ENCODE results near the gene GGCT. TPM values are rescaled to one million over a fixed set of nuclear protein-coding genes. Genes with fewer than 3 reads are reported as not detected.

The GGCT gene
- total and polyA plus RNA-seq, 2 donors (not counting 3 experiments of a cell fraction or from before 2014, with no cell fraction given), result 21.1 to 44.3 TPM

DNA sequence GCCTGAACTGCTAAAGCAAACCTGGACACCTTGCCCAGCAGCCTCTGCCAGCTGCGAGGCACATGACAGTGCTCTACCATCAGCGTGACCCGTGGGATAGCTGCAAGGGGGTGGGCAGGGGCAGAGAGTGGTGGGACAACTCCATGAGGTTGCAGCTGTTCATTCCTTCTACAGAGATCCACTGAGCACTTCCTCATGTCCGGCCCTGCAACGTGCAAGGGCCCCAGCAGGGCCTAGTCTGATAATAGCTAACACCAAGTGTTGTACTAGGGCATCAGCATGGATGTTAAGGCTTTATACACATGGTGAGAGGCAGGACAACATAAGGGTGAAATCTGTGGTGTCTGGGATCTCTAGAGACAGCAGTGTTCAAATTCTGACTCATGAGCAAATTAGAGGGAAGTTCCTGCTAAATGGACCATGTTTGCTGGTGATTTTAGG is 40.4 kb downstream of the GGCT start:
- Histone ChIP-seq H3K36me3 (ENCODE audit: control insufficient read depth in 2 of 2, extremely low read depth in 1 of 2, insufficient read depth in 2 of 2, low read length in 2 of 2) (peaks cover 0 to 7% of the 10 kb centered on the region in 2 experiments), H3K27ac (ENCODE audit: insufficient read depth, low read depth, low read length) (no peak overlapping the region), H3K79me2 (ENCODE audit: control insufficient read depth, insufficient read depth, low read length) (peaks cover 53% of the 10 kb centered on the region), H2AFZ (ENCODE audit: low read depth, low read length) (no peak overlapping the region), H3K4me2 (ENCODE audit: insufficient read depth, low read length) (no peak overlapping the region), H3K4me3 (replicated peaks in 1 of 3; ENCODE audit: insufficient read depth in 1 of 3, low read depth in 1 of 3, low read length in 3 of 3) (no peak overlapping the region), H3K9me3 (replicated peaks; ENCODE audit: control insufficient read depth, insufficient read depth, low read length) (no peaks in the 10 kb centered on the region), H3K27me3 (ENCODE audit: control insufficient read depth in 2 of 2, insufficient read depth in 2 of 2, low read length in 2 of 2) (no peaks in the 10 kb centered on the region), H4K20me1 (replicated peaks; ENCODE audit: control insufficient read depth, extremely low read depth, insufficient read depth, low read length) (no peaks in the 10 kb centered on the region), H3K9me1 (replicated peaks; ENCODE audit: control insufficient read depth, extremely low read depth, insufficient read depth, low read length) (no peaks in the 10 kb centered on the region), H3K9ac (replicated peaks; ENCODE audit: extremely low read depth, insufficient read depth, low read length) (no peak overlapping the region), H3K4me1 (ENCODE audit: control insufficient read depth, extremely low read depth, insufficient read depth, low read length) (peaks cover 26% of the 10 kb centered on the region)
- TF ChIP-seq POLR2AphosphoS5 (IDR thresholded peaks at IDR 0.05; ENCODE audit: insufficient read depth, low read depth, low read length), result no peak
- TF ChIP-seq JUN (IDR thresholded peaks at IDR 0.05; ENCODE audit: borderline replicate concordance, insufficient read depth, insufficient read length, low read depth), result no peak
- TF ChIP-seq MAX (IDR thresholded peaks at IDR 0.05; ENCODE audit: insufficient read depth, insufficient read length), result no peak
- no peak for TF ChIP-seq FOS (IDR thresholded peaks at IDR 0.05; ENCODE audit: borderline replicate concordance, insufficient read depth, low read length)
- no peak for TF ChIP-seq EZH2 (IDR thresholded peaks at IDR 0.05; ENCODE audit: borderline replicate concordance, low read depth, low read length, severe bottlenecking)
- TF ChIP-seq GATA2 (IDR thresholded peaks at IDR 0.05; ENCODE audit: insufficient read depth, insufficient read length, low read depth, low read length), result no peak
- TF ChIP-seq POLR2A (IDR thresholded peaks at IDR 0.05; ENCODE audit: low read depth, low read length), result no peak
- no peak for TF ChIP-seq MYC (IDR thresholded peaks at IDR 0.05; ENCODE audit: low read depth, low read length)
- no peak for TF ChIP-seq CTCF (IDR thresholded peaks at IDR 0.05; ENCODE audit: extremely low read depth in 1 of 2, insufficient read depth in 1 of 2, low read depth in 1 of 2, low read length in 2 of 2)
- FAIRE-seq (peak; percentile 26), DNase-seq (ENCODE audit: low read depth, low spot score) (no peak)
- intact Hi-C loops (cut with micrococcal nuclease), result no loop called here
- ChIA-PET CTCF (interaction anchor here (1.1 kb wide), 1 partner anchor 14 kb away, joined by 4 read pairs; no protein-coding TSS in a partner anchor), POLR2A (no interaction called here)
- dilution Hi-C loops (cut with MboI; ENCODE audit: extremely low pct_ligation_motif_present, low sequenced_read_pairs), result no loop called here
- no TSS peak for BruUV-seq (replicated peaks)
